Stimulated activated naive B cell treated with anti-CD40 and anti-IgM and Interleukin-4, amounts not matched to agents 10 μg/mL and 1 μg/mL and 100 μg/mL, for 72 hours (primary cell): Measurements from ENCODE around the gene POLR1D.
A peak's percentile ranks its signal among the peaks of the same experiment; 100 is the strongest.

Experiments
- ATAC-seq, 2 donors: fragments of 150-1000 bp; cut with Tn5 transposase; replicated peaks; 2 replicates each; pipeline ENCODE4 v1.10.0; 2021; ENCODE audit warnings: moderate library complexity in 1 of 2
- DNase-seq: peaks from one replicate; pipeline ENCODE4 v3.0.0; 2021
- H3K27ac Mint-ChIP-seq: one replicate; pipeline ENCODE4 v1.8.0; 2022; ENCODE audit warnings: mild to moderate bottlenecking, mixed read lengths
- H3K27me3 Mint-ChIP-seq, 2 donors: one replicate each; pipeline ENCODE4 v1.8.0; 2022; ENCODE audit warnings: mixed read lengths in 2 of 2
- H3K36me3 Mint-ChIP-seq, 2 donors: one replicate each; pipeline ENCODE4 v1.8.0; 2022; ENCODE audit warnings: mixed read lengths in 2 of 2, mild to moderate bottlenecking in 1 of 2
- H3K4me1 Mint-ChIP-seq, 2 donors: one replicate each; pipeline ENCODE4 v1.8.0; 2022; ENCODE audit warnings: mixed read lengths in 2 of 2, mild to moderate bottlenecking in 1 of 2
- H3K4me3 Mint-ChIP-seq, 2 donors: one replicate each; pipeline ENCODE4 v1.8.0; 2022; ENCODE audit warnings: mild to moderate bottlenecking in 2 of 2, mixed read lengths in 2 of 2, moderate library complexity in 1 of 2
- H3K9me3 Mint-ChIP-seq, 2 donors: one replicate each; pipeline ENCODE4 v1.8.0; 2022; ENCODE audit warnings: mixed read lengths in 2 of 2, mild to moderate bottlenecking in 1 of 2

The POLR1D gene

GRCh38 chr13:27621366-27622101 lies at the start of gene POLR1D:
Gene POLR1D (plus strand): TSS chr13:27621892. CDS start chr13:27621984, 92 bp downstream.
- Mint-ChIP-seq H3K27me3 (no peaks in the 10 kb centered on the region), H3K27ac (peak within 1 kb of the TSS; percentile 93), H3K9me3 (no peaks in the 10 kb centered on the region), H3K4me3 (peak within 1 kb of the TSS; percentile 94 to 95), H3K4me1 (peaks cover 42 to 72% of the 10 kb centered on the region in 2 donors), H3K36me3 (peaks cover 16 to 37% of the 10 kb centered on the region in 2 donors)
- peak; percentile 69 to 76 for ATAC-seq
- DNase-seq = peak; percentile 72

GRCh38 chr13:27572234-27572901 lies 49.3 kb upstream of the POLR1D start:
- ATAC-seq (no peak), DNase-seq (no peak)
- no peak overlapping the region for H3K27ac Mint-ChIP-seq
- H3K36me3 Mint-ChIP-seq = peaks cover 11 to 28% of the 10 kb centered on the region in 2 donors
- H3K27me3 Mint-ChIP-seq = no peaks in the 10 kb centered on the region
- H3K4me1 Mint-ChIP-seq = peaks cover 7 to 11% of the 10 kb centered on the region in 2 donors
- H3K4me3 Mint-ChIP-seq = no peak overlapping the region
- H3K9me3 Mint-ChIP-seq = peaks cover 0 to 3% of the 10 kb centered on the region in 2 donors

- no peak for ATAC-seq
- H3K4me3 Mint-ChIP-seq = no peak overlapping the region
Observed at GRCh38 chr13:27573265-27573664, 48.4 kb upstream of the POLR1D start.

GRCh38 chr13:27574661-27575060 lies 47.0 kb upstream of the POLR1D start:
- DNase-seq = no peak
- Mint-ChIP-seq H3K4me3 (no peak overlapping the region), H3K4me1 (peaks cover 7 to 11% of the 10 kb centered on the region in 2 donors), H3K27me3 (no peaks in the 10 kb centered on the region), H3K27ac (no peak overlapping the region), H3K9me3 (peaks cover 0 to 3% of the 10 kb centered on the region in 2 donors), H3K36me3 (peaks cover 11 to 20% of the 10 kb centered on the region in 2 donors)
- ATAC-seq = no peak

More at GRCh38 chr13:27573265-27573664, 48.4 kb upstream of the POLR1D start:
- H3K36me3 Mint-ChIP-seq = peaks cover 11 to 28% of the 10 kb centered on the region in 2 donors
- H3K4me1 Mint-ChIP-seq = peaks cover 7 to 11% of the 10 kb centered on the region in 2 donors
- H3K27me3 Mint-ChIP-seq = no peaks in the 10 kb centered on the region
- H3K9me3 Mint-ChIP-seq = peaks cover 0 to 3% of the 10 kb centered on the region in 2 donors
- DNase-seq = no peak
- H3K27ac Mint-ChIP-seq = no peak overlapping the region

GRCh38 chr13:27578121-27579030 lies 43.3 kb upstream of the POLR1D start:
- Mint-ChIP-seq H3K36me3 (peaks cover 14 to 21% of the 10 kb centered on the region in 2 donors), H3K4me3 (no peak overlapping the region), H3K9me3 (peaks cover 0 to 3% of the 10 kb centered on the region in 2 donors), H3K27ac (no peak overlapping the region), H3K27me3 (no peaks in the 10 kb centered on the region), H3K4me1 (peaks cover 2 to 4% of the 10 kb centered on the region in 2 donors)
- no peak for DNase-seq
- no peak for ATAC-seq

GRCh38 chr13:27583645-27584044 lies 38.0 kb upstream of the POLR1D start:
- Mint-ChIP-seq H3K9me3 (peaks cover 0 to 4% of the 10 kb centered on the region in 2 donors), H3K27ac (peak overlapping the region; percentile 47), H3K27me3 (no peaks in the 10 kb centered on the region), H3K4me3 (no peak overlapping the region), H3K4me1 (peaks cover 7 to 18% of the 10 kb centered on the region in 2 donors), H3K36me3 (peaks cover 2 to 7% of the 10 kb centered on the region in 2 donors)
- DNase-seq = no peak
- no peak for ATAC-seq

- ATAC-seq = no peak
- peaks cover 0 to 3% of the 10 kb centered on the region in 2 donors for H3K36me3 Mint-ChIP-seq
- peaks cover 0 to 4% of the 10 kb centered on the region in 2 donors for H3K9me3 Mint-ChIP-seq
- no peak overlapping the region for H3K4me3 Mint-ChIP-seq
- no peak overlapping the region for H3K27ac Mint-ChIP-seq
- DNase-seq = no peak
- H3K4me1 Mint-ChIP-seq = peaks cover 7 to 18% of the 10 kb centered on the region in 2 donors
- no peaks in the 10 kb centered on the region for H3K27me3 Mint-ChIP-seq
Observed at GRCh38 chr13:27587095-27587746, 34.5 kb upstream of the POLR1D start.

- Mint-ChIP-seq H3K9me3 (peaks cover 0 to 4% of the 10 kb centered on the region in 2 donors), H3K36me3 (peaks cover 0 to 3% of the 10 kb centered on the region in 2 donors), H3K27me3 (no peaks in the 10 kb centered on the region), H3K4me1 (peaks cover 5 to 14% of the 10 kb centered on the region in 2 donors), H3K27ac (no peak overlapping the region), H3K4me3 (no peak overlapping the region)
- no peak for DNase-seq
- ATAC-seq = no peak
Observed at GRCh38 chr13:27588405-27588804, 33.3 kb upstream of the POLR1D start.

GRCh38 chr13:27592865-27593264 lies 28.8 kb upstream of the POLR1D start:
- no peak for DNase-seq
- Mint-ChIP-seq H3K4me1 (no peaks in the 10 kb centered on the region), H3K27ac (no peak overlapping the region), H3K36me3 (peaks cover 0 to 3% of the 10 kb centered on the region in 2 donors), H3K9me3 (peaks cover 0 to 4% of the 10 kb centered on the region in 2 donors), H3K27me3 (no peaks in the 10 kb centered on the region), H3K4me3 (no peak overlapping the region)
- peak in 1 of 2 donors; percentile 57 for ATAC-seq

GRCh38 chr13:27593267-27593666 lies 28.4 kb upstream of the POLR1D start:
- Mint-ChIP-seq H3K4me3 (no peak overlapping the region), H3K27me3 (no peaks in the 10 kb centered on the region), H3K27ac (no peak overlapping the region), H3K36me3 (peaks cover 0 to 2% of the 10 kb centered on the region in 2 donors), H3K4me1 (no peaks in the 10 kb centered on the region), H3K9me3 (peaks cover 0 to 2% of the 10 kb centered on the region in 2 donors)
- no peak for DNase-seq
- ATAC-seq = peak; percentile 51 to 56

GRCh38 chr13:27595055-27595811 lies 26.5 kb upstream of the POLR1D start:
- ATAC-seq (peak; percentile 29 to 50), DNase-seq (no peak)
- peaks cover 0 to 2% of the 10 kb centered on the region in 2 donors for H3K4me1 Mint-ChIP-seq
- no peaks in the 10 kb centered on the region for H3K27me3 Mint-ChIP-seq
- no peaks in the 10 kb centered on the region for H3K9me3 Mint-ChIP-seq
- H3K27ac Mint-ChIP-seq = no peak overlapping the region
- H3K4me3 Mint-ChIP-seq = no peak overlapping the region
- no peaks in the 10 kb centered on the region for H3K36me3 Mint-ChIP-seq

GRCh38 chr13:27599096-27599495 lies 22.6 kb upstream of the POLR1D start:
- H3K36me3 Mint-ChIP-seq = peaks cover 0 to under 1% of the 10 kb centered on the region in 2 donors
- no peak overlapping the region for H3K27ac Mint-ChIP-seq
- H3K27me3 Mint-ChIP-seq = no peaks in the 10 kb centered on the region
- DNase-seq (no peak), ATAC-seq (no peak)
- H3K4me3 Mint-ChIP-seq = no peak overlapping the region
- H3K4me1 Mint-ChIP-seq = peaks cover 5 to 19% of the 10 kb centered on the region in 2 donors
- H3K9me3 Mint-ChIP-seq = peaks cover 0 to under 1% of the 10 kb centered on the region in 2 donors
